Suprapubic skin (tissue), 3 donors: ENCODE results near the gene VPS35L.

Source experiments
- CTCF ChIP-seq, 2 donors: fragments of 200-600 bp in 1 of 2; fragments of 450-650 bp in 1 of 2; sonication (generic) in 1 of 2; IDR thresholded peaks; one replicate each; pipeline ENCODE4 v1.5.1; 2016 to 2019; ENCODE audit warnings: antibody characterized with exemption in 2 of 2, mild to moderate bottlenecking in 1 of 2, moderate library complexity in 1 of 2
- EP300 ChIP-seq: sonication (generic); formaldehyde crosslinking; IDR thresholded peaks from one replicate; pipeline ENCODE4 v1.6.1; 2017; ENCODE audit warnings: antibody characterized with exemption

DNA sequence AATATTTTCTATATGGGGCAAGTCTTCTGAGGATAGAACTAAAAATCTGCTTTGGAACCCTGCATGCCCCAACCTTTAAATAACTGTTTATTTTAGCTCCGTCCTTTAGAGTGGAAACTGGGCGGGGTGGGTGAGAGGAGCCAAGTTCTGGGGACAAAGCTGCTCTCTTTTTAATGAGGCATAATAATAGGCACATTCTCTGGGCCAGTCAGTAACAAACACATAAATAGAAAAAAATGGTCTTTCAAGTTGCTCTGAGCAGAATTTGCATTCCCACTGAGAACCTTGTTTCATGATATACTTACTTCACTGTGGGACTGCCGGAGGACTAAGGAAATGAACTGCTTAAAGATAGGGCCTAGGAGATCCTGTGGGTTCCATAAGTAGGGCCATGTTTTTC is 111.0 kb downstream of the VPS35L start:
- TF ChIP-seq CTCF (IDR thresholded peaks at IDR 0.05), result no peak
- no peak for TF ChIP-seq EP300
